CD4-positive, alpha-beta T cell (primary cell): ENCODE measurements around the gene PRDM16. TPM values are rescaled to one million over a fixed set of nuclear protein-coding genes. Genes with fewer than 3 reads are reported as not detected.

Experiments used
- ATAC-seq: fragments of 200-7000 bp; cut with Tn5 transposase; one replicate; pipeline ENCODE4 v1.10.0; 2022; ENCODE audit warnings: mild to moderate bottlenecking; ENCODE audit not compliant: poor library complexity
- CTCF ChIA-PET: fragments of 350-600 bp; sonication (Branson Sonifier 250); formaldehyde crosslinking; loops from one replicate; lab custom pipeline; 2021; ENCODE audit warnings: antibody characterized with exemption, inconsistent platforms; lab: Charles Lee
- POLR2A ChIA-PET: fragments of 350-600 bp; sonication (Branson Sonifier 250); formaldehyde crosslinking; loops from one replicate; lab custom pipeline; 2021; ENCODE audit warnings: antibody characterized with exemption, inconsistent platforms; lab: Charles Lee
- DNase-seq, 14 experiments: peaks; one replicate each; pipeline ENCODE4 v3.0.0-alpha.2; 2013 to 2020; ENCODE audit warnings: mixed read lengths in 2 of 14
- H3K27ac ChIP-seq, 2 donors: one replicate each; pipeline versions ENCODE4 v1.5.1 to v1.7.0; 2013; ENCODE audit warnings: low read length in 2 of 2, low read depth in 1 of 2, mild to moderate bottlenecking in 1 of 2
- H3K27me3 ChIP-seq, 2 experiments: 1 replicate in 1 of 2; 2 replicates in 1 of 2; pipeline versions ENCODE4 v1.6.1 to v1.7.0; 2013; ENCODE audit warnings: low read length in 2 of 2, control low read depth in 1 of 2, mild to moderate bottlenecking in 1 of 2, moderate library complexity in 1 of 2; ENCODE audit not compliant: insufficient read depth in 2 of 2, control insufficient read depth in 1 of 2
- H3K36me3 ChIP-seq: one replicate; pipeline ENCODE4 v1.6.1; 2013; ENCODE audit warnings: low read length, control low read depth; ENCODE audit not compliant: insufficient read depth
- H3K4me1 ChIP-seq: one replicate; pipeline ENCODE4 v1.6.1; 2013; ENCODE audit warnings: low read length, control low read depth; ENCODE audit not compliant: insufficient read depth
- H3K4me3 ChIP-seq: one replicate; pipeline ENCODE4 v1.5.1; 2013; ENCODE audit warnings: mild to moderate bottlenecking, low read length, moderate library complexity
- H3K9me3 ChIP-seq, 2 experiments: 1 replicate in 1 of 2; 2 replicates in 1 of 2; pipeline versions ENCODE4 v1.6.1 to v1.7.0; 2013; ENCODE audit warnings: low read length in 2 of 2, mild to moderate bottlenecking in 2 of 2, control low read depth in 1 of 2, moderate library complexity in 1 of 2; ENCODE audit not compliant: control insufficient read depth in 1 of 2, insufficient read depth in 1 of 2
- H3K27ac Mint-ChIP-seq: one replicate; pipeline ENCODE4 v1.8.0; 2020; ENCODE audit warnings: mixed read lengths
- H3K27me3 Mint-ChIP-seq: one replicate; pipeline ENCODE4 v1.8.0; 2021; ENCODE audit warnings: mixed read lengths
- H3K36me3 Mint-ChIP-seq: one replicate; pipeline ENCODE4 v1.8.0; 2021; ENCODE audit warnings: low read depth, mixed read lengths
- H3K4me1 Mint-ChIP-seq: one replicate; pipeline ENCODE4 v1.8.0; 2021; ENCODE audit warnings: low read depth, mixed read lengths
- H3K4me3 Mint-ChIP-seq: one replicate; pipeline ENCODE4 v1.8.0; 2020; ENCODE audit warnings: mild to moderate bottlenecking, mixed read lengths
- H3K9me3 Mint-ChIP-seq: one replicate; pipeline ENCODE4 v1.8.0; 2020; ENCODE audit warnings: mixed read lengths
- intact Hi-C, 2 experiments: fragments of 100-400 bp; cut with DNase I in 1 of 2; cut with micrococcal nuclease in 1 of 2; formaldehyde crosslinking; loops; one replicate each; pipeline versions ENCODE4 v1.15.1 to v1.9.0; 2023 to 2025; cut with DNase I, micrococcal nuclease
- total RNA-seq, 174 experiments: library from RNA in 2 of 174; stranded (reverse) in 2 of 174; gene quantifications; one replicate each; pipeline ENCODE4 v1.2.3 and lab custom pipeline; 2021 to 2026
- TF ChIP-seq, protein P1 (sequence below): fragments of 200-600 bp; IDR thresholded peaks from one replicate; pipeline ENCODE4 v1.8.0; 2022; ENCODE audit warnings: antibody characterized with exemption, mild to moderate bottlenecking

Gene PRDM16
- total RNA-seq, 2 experiments from 2014 or later = not detected

GRCh38 chr1:3245768-3246167 is 176.8 kb downstream of the PRDM16 start:
- Mint-ChIP-seq H3K4me1 (no peaks in the 10 kb centered on the region), H3K4me3 (no peak overlapping the region), H3K36me3 (no peaks in the 10 kb centered on the region), H3K9me3 (no peaks in the 10 kb centered on the region), H3K27ac (no peak overlapping the region), H3K27me3 (peaks cover 11% of the 10 kb centered on the region)
- H3K27ac ChIP-seq = no peak overlapping the region
- peaks cover 0 to 10% of the 10 kb centered on the region in 2 experiments for H3K9me3 ChIP-seq
- no peaks in the 10 kb centered on the region for H3K36me3 ChIP-seq
- DNase-seq (no peak), ATAC-seq (no peak)
- TF ChIP-seq, protein P1, sequence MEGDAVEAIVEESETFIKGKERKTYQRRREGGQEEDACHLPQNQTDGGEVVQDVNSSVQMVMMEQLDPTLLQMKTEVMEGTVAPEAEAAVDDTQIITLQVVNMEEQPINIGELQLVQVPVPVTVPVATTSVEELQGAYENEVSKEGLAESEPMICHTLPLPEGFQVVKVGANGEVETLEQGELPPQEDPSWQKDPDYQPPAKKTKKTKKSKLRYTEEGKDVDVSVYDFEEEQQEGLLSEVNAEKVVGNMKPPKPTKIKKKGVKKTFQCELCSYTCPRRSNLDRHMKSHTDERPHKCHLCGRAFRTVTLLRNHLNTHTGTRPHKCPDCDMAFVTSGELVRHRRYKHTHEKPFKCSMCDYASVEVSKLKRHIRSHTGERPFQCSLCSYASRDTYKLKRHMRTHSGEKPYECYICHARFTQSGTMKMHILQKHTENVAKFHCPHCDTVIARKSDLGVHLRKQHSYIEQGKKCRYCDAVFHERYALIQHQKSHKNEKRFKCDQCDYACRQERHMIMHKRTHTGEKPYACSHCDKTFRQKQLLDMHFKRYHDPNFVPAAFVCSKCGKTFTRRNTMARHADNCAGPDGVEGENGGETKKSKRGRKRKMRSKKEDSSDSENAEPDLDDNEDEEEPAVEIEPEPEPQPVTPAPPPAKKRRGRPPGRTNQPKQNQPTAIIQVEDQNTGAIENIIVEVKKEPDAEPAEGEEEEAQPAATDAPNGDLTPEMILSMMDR = no peak
- ChIA-PET CTCF (no interaction called here), POLR2A (no interaction called here)
- no peaks in the 10 kb centered on the region for H3K4me1 ChIP-seq
- H3K27me3 ChIP-seq = peaks cover 0 to 8% of the 10 kb centered on the region in 2 experiments
- H3K4me3 ChIP-seq = no peak overlapping the region
- intact Hi-C loops = no loop called here

GRCh38 chr1:3246251-3246650 is 177.2 kb downstream of the PRDM16 start:
- intact Hi-C loops = no loop called here
- TF ChIP-seq, protein P1 = no peak

GRCh38 chr1:3247521-3248121 is 178.6 kb downstream of the PRDM16 start:
- Mint-ChIP-seq H3K36me3 (no peaks in the 10 kb centered on the region), H3K9me3 (no peaks in the 10 kb centered on the region), H3K4me3 (no peak overlapping the region), H3K27ac (no peak overlapping the region), H3K27me3 (peaks cover 11% of the 10 kb centered on the region), H3K4me1 (no peaks in the 10 kb centered on the region)
- TF ChIP-seq, protein P1 = no peak
- H3K4me1 ChIP-seq = no peaks in the 10 kb centered on the region
- H3K27ac ChIP-seq = no peak overlapping the region
- ChIA-PET POLR2A (no interaction called here), CTCF (no interaction called here)
- no peaks in the 10 kb centered on the region for H3K36me3 ChIP-seq
- no peak for DNase-seq
- ATAC-seq = no peak
- peaks cover 0 to 8% of the 10 kb centered on the region in 2 experiments for H3K27me3 ChIP-seq
- peaks cover 0 to 12% of the 10 kb centered on the region in 2 experiments for H3K9me3 ChIP-seq
- H3K4me3 ChIP-seq = no peak overlapping the region
- intact Hi-C loops = no loop called here

More at GRCh38 chr1:3246251-3246650, 177.2 kb downstream of the PRDM16 start:
- no peak overlapping the region for H3K4me3 ChIP-seq
- Mint-ChIP-seq H3K36me3 (no peaks in the 10 kb centered on the region), H3K4me1 (no peaks in the 10 kb centered on the region), H3K4me3 (no peak overlapping the region), H3K9me3 (no peaks in the 10 kb centered on the region), H3K27ac (no peak overlapping the region), H3K27me3 (peaks cover 11% of the 10 kb centered on the region)
- ChIA-PET CTCF (no interaction called here), POLR2A (no interaction called here)
- H3K27me3 ChIP-seq = peaks cover 0 to 8% of the 10 kb centered on the region in 2 experiments
- peaks cover 0 to 5% of the 10 kb centered on the region in 2 experiments for H3K9me3 ChIP-seq
- no peak for ATAC-seq
- DNase-seq = no peak
- H3K4me1 ChIP-seq = no peaks in the 10 kb centered on the region
- H3K36me3 ChIP-seq = no peaks in the 10 kb centered on the region
- no peak overlapping the region for H3K27ac ChIP-seq
